Hepatocyte (in vitro differentiated cells): ENCODE results near the gene DRG2. TPM values are rescaled to one million over a fixed set of nuclear protein-coding genes. Genes with fewer than 3 reads are reported as not detected.

Experiments used
- DNase-seq: peaks from one replicate; pipeline ENCODE4 v3.0.0-alpha.2; 2016; ENCODE audit warnings: low spot score
- H2AFZ ChIP-seq: fragments of 200-600 bp; sonication (generic); 2 replicates; pipeline ENCODE4 v1.6.0; 2016; ENCODE audit warnings: antibody characterized with exemption, mild to moderate bottlenecking
- H3K27ac ChIP-seq: fragments of 200-600 bp; sonication (generic); 2 replicates; pipeline ENCODE4 v1.5.1; 2016; ENCODE audit warnings: mild to moderate bottlenecking
- H3K27me3 ChIP-seq: fragments of 200-600 bp; sonication (generic); 2 replicates; pipeline ENCODE4 v1.6.1; 2016
- H3K36me3 ChIP-seq: fragments of 200-600 bp; sonication (generic); replicated peaks from 2 replicates; pipeline ENCODE4 v1.5.1; 2016; ENCODE audit warnings: low read depth; ENCODE audit not compliant: insufficient read depth
- H3K4me1 ChIP-seq: fragments of 200-600 bp; sonication (generic); 2 replicates; pipeline ENCODE4 v1.5.1; 2016; ENCODE audit warnings: mild to moderate bottlenecking, moderate library complexity; ENCODE audit not compliant: insufficient read depth
- H3K4me2 ChIP-seq: fragments of 200-600 bp; sonication (generic); 2 replicates; pipeline ENCODE4 v1.6.0; 2016
- H3K4me3 ChIP-seq: fragments of 200-600 bp; sonication (generic); 2 replicates; pipeline ENCODE4 v1.5.1; 2016; ENCODE audit warnings: mild to moderate bottlenecking
- H3K79me2 ChIP-seq: fragments of 200-600 bp; sonication (generic); 2 replicates; pipeline ENCODE4 v1.6.0; 2017; ENCODE audit warnings: mild to moderate bottlenecking
- H3K9me2 ChIP-seq: fragments of 200-600 bp; sonication (generic); replicated peaks from 2 replicates; pipeline ENCODE4 v1.6.0; 2017; ENCODE audit warnings: mild to moderate bottlenecking; ENCODE audit not compliant: insufficient read depth
- H3K9me3 ChIP-seq: fragments of 200-600 bp; sonication (generic); 2 replicates; pipeline ENCODE4 v1.5.1; 2016; ENCODE audit warnings: low read depth, mild to moderate bottlenecking
- H4K20me1 ChIP-seq: fragments of 200-600 bp; sonication (generic); 2 replicates; pipeline ENCODE4 v1.6.0; 2016; ENCODE audit warnings: mild to moderate bottlenecking; ENCODE audit not compliant: insufficient read depth, poor library complexity, severe bottlenecking
- EZH2 ChIP-seq: fragments of 200-600 bp; sonication (generic); IDR thresholded peaks from 2 replicates; pipeline ENCODE4 v1.6.1; 2016; ENCODE audit warnings: antibody characterized with exemption, mild to moderate bottlenecking, borderline replicate concordance
- EZH2phosphoT487 ChIP-seq: fragments of 200-600 bp; sonication (generic); IDR thresholded peaks from one replicate; pipeline ENCODE4 v1.6.1; 2018; ENCODE audit warnings: antibody characterized with exemption, mild to moderate bottlenecking, low read depth, moderate library complexity; ENCODE audit not compliant: unreplicated experiment, severe bottlenecking
- WGBS: methylation state at CpG from one replicate; pipeline ENCODE4 v1.1.6; 2016; ENCODE audit warnings: low lambda C conversion rate; ENCODE audit errors: missing lambda C conversion rate; 5-methylcytosine and 5-hydroxymethylcytosine counted together
- polyA plus RNA-seq: library from polyadenylated mRNA; unstranded; fragments of >200 nt; fragmentation: Nextera tagmentation; extraction: Ambion mirVana; gene quantifications from 2 replicates; pipeline ENCODE4 v1.2.1, GENCODE V29; 2016
- total RNA-seq: library from RNA; depleted of rRNA; stranded (reverse); fragments of >200 nt; gene quantifications from 2 replicates; pipeline ENCODE4 v1.2.3, GENCODE V29; 2014
- TF ChIP-seq, protein P1 (sequence below): fragments of 200-600 bp; sonication (generic); IDR thresholded peaks from 2 replicates; pipeline ENCODE4 v1.5.1; 2016; ENCODE audit warnings: antibody characterized with exemption, mild to moderate bottlenecking; ENCODE audit not compliant: poor library complexity

The DRG2 gene
- total and polyA plus RNA-seq, 2 experiments from 2014 or later, result 35.9 to 36.6 TPM

DNA sequence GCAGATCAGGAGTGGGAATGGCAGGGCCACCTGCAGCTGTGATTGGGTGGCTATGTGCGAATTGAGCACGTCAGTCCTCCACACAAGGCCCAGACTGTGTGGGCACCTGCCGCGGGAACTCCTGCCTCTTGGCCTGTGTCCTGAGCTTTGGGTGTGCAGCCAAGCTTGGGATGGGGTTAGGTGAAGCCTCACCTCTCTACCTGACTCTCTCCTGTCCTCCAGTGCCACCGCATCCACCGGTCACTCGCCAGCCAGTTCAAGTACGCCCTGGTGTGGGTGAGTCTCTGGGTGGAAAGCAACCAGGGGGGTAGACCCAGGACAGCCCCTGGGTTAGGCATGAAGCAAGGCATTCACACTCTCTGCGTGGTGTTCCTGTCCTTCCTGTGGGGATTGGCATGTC lies 18.5 kb downstream of the DRG2 start:
- Histone ChIP-seq H3K4me3 (no peak overlapping the region), H3K9me3 (no peaks in the 10 kb centered on the region), H3K79me2 (no peaks in the 10 kb centered on the region), H3K27ac (no peak overlapping the region), H2AFZ (no peak overlapping the region), H3K27me3 (no peaks in the 10 kb centered on the region), H3K36me3 (no peaks in the 10 kb centered on the region), H3K4me1 (no peaks in the 10 kb centered on the region), H3K4me2 (no peak overlapping the region), H3K9me2 (no peaks in the 10 kb centered on the region), H4K20me1 (no peaks in the 10 kb centered on the region)
- DNase-seq, result no peak
- TF ChIP-seq EZH2, result no peak
- TF ChIP-seq, protein P1, sequence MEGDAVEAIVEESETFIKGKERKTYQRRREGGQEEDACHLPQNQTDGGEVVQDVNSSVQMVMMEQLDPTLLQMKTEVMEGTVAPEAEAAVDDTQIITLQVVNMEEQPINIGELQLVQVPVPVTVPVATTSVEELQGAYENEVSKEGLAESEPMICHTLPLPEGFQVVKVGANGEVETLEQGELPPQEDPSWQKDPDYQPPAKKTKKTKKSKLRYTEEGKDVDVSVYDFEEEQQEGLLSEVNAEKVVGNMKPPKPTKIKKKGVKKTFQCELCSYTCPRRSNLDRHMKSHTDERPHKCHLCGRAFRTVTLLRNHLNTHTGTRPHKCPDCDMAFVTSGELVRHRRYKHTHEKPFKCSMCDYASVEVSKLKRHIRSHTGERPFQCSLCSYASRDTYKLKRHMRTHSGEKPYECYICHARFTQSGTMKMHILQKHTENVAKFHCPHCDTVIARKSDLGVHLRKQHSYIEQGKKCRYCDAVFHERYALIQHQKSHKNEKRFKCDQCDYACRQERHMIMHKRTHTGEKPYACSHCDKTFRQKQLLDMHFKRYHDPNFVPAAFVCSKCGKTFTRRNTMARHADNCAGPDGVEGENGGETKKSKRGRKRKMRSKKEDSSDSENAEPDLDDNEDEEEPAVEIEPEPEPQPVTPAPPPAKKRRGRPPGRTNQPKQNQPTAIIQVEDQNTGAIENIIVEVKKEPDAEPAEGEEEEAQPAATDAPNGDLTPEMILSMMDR, result no peak
- TF ChIP-seq EZH2phosphoT487, result no peak
- WGBS, result 97% methylated on average over 9 of the region's 9 CpGs

DNA sequence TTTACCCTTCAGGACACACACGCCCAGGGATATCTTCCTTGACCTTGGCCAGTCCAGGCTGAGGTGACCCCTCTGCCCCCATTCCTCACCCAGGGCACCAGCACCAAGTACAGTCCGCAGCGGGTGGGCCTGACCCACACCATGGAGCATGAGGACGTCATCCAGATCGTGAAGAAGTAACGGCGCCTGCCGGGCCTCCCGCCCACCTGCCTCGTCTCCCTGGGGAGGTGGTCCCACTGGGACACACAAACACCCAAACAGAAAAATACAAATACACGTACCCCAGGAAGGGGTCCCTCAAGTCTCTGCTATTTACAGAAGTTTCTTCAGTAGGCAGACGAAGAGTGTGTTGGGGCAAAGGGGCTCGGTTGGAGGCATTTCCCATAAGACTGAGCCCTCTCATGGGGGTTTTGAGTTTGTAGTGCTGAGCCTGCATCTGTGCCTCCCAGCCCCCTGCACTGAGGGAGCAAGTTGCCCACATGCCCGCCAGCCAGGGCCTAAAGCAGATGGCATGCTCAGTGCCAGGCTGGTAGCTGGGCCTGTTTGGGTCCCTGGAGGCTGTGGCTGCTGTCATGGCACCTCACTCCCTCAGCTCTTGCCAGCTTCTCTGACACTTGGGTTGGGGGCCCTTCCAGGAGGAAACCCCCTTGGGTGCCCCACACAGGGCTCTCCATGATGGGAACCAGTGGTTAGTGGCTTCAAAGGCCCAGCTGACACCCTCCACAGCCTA lies 19.5 kb downstream of the DRG2 start:
- no peak overlapping the region for H3K27ac ChIP-seq
- no peaks in the 10 kb centered on the region for H3K36me3 ChIP-seq
- no peak overlapping the region for H3K4me2 ChIP-seq
- no peaks in the 10 kb centered on the region for H3K79me2 ChIP-seq
- H2AFZ ChIP-seq, result no peak overlapping the region
- no peaks in the 10 kb centered on the region for H3K9me2 ChIP-seq
- no peaks in the 10 kb centered on the region for H3K27me3 ChIP-seq
- TF ChIP-seq EZH2phosphoT487 (no peak), EZH2 (no peak)
- TF ChIP-seq, protein P1, result no peak
- no peaks in the 10 kb centered on the region for H3K4me1 ChIP-seq
- no peaks in the 10 kb centered on the region for H4K20me1 ChIP-seq
- no peak for DNase-seq
- WGBS, result 98% methylated on average over 14 of the region's 14 CpGs
- no peak overlapping the region for H3K4me3 ChIP-seq
- H3K9me3 ChIP-seq, result no peaks in the 10 kb centered on the region

DNA sequence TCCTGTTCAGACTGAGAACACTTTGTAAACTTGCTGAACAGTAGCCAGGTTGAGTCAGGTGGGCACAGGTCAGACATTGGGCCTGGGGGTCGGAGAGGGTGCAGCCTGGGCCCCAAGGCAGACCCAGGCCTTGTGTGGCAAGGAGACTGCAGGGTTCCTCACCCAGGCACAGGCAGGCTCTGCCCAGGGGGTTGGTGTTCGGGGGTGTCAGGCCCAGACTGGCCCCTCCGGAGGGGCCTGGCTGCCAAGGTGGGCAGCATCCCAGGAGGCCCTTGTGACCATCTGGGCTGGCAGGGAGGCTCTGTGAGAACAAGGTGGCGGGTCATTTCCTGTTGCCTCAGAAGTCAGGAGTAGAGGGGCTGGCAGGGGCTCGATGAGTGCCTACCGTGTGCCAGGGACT lies 20.2 kb downstream of the DRG2 start:
- TF ChIP-seq EZH2phosphoT487 (no peak), EZH2 (no peak)
- TF ChIP-seq, protein P1, result no peak
- 91% methylated on average over 6 of the region's 6 CpGs for WGBS
- H3K9me3 ChIP-seq, result no peaks in the 10 kb centered on the region

More for the DNA sequence above, 20.2 kb downstream of the DRG2 start:
- Histone ChIP-seq H3K4me2 (no peak overlapping the region), H3K9me2 (no peaks in the 10 kb centered on the region), H3K27me3 (no peaks in the 10 kb centered on the region), H3K4me1 (no peaks in the 10 kb centered on the region), H2AFZ (no peak overlapping the region), H4K20me1 (no peaks in the 10 kb centered on the region), H3K27ac (no peak overlapping the region), H3K36me3 (no peaks in the 10 kb centered on the region), H3K4me3 (no peak overlapping the region), H3K79me2 (no peaks in the 10 kb centered on the region)
- no peak for DNase-seq
